Keratinocyte (primary cell): ENCODE results near the gene ATP13A1. TPM values are rescaled to one million over a fixed set of nuclear protein-coding genes. Genes with fewer than 3 reads are reported as not detected.
A peak's percentile ranks its signal among the peaks of the same experiment; 100 is the strongest.

Source experiments
- DNase-seq: peaks from one replicate; pipeline ENCODE4 v3.0.0-alpha.2; 2011; ENCODE audit warnings: low read depth, missing footprints, low spot score
- FAIRE-seq: peaks from 2 replicates; lab custom pipeline; 2011; peaks lifted over from hg19 to GRCh38; lab: Jason Lieb, UNC
- H2AFZ ChIP-seq: 2 replicates; pipeline ENCODE4 v1.6.0; 2012; ENCODE audit warnings: low read length, control low read depth, inconsistent platforms; ENCODE audit not compliant: control insufficient read depth
- H3K27ac ChIP-seq: 2 replicates; pipeline ENCODE4 v1.5.1; 2011; ENCODE audit warnings: low read length; ENCODE audit not compliant: control insufficient read depth, insufficient read depth
- H3K27me3 ChIP-seq: 3 replicates; pipeline ENCODE4 v1.6.0; 2011; ENCODE audit warnings: low read length; ENCODE audit not compliant: control insufficient read depth, insufficient read depth; ENCODE audit errors: extremely low read depth
- H3K36me3 ChIP-seq, 2 experiments: 2 replicates in 1 of 2; 3 replicates in 1 of 2; pipeline ENCODE4 v1.5.1; 2011; ENCODE audit warnings: low read length in 2 of 2, mild to moderate bottlenecking in 1 of 2; ENCODE audit not compliant: control insufficient read depth in 2 of 2, insufficient read depth in 2 of 2; ENCODE audit errors: extremely low read depth in 1 of 2
- H3K4me1 ChIP-seq: 3 replicates; pipeline ENCODE4 v1.5.1; 2011; ENCODE audit warnings: low read length; ENCODE audit not compliant: control insufficient read depth, insufficient read depth; ENCODE audit errors: extremely low read depth
- H3K4me2 ChIP-seq: 3 replicates; pipeline ENCODE4 v1.6.0; 2011; ENCODE audit warnings: low read depth, low read length; ENCODE audit not compliant: control insufficient read depth, insufficient read depth; ENCODE audit errors: extremely low read depth
- H3K4me3 ChIP-seq, 3 experiments: fragments of 200-600 bp in 1 of 3; sonication (generic) in 1 of 3; 2 replicates in 2 of 3; 3 replicates in 1 of 3; pipeline ENCODE4 v1.5.1; 2011 to 2016; ENCODE audit warnings: low read length in 3 of 3, mild to moderate bottlenecking in 3 of 3, control low read depth in 2 of 3, inconsistent platforms in 1 of 3, low read depth in 1 of 3, mixed read lengths in 1 of 3, mixed run types in 1 of 3, moderate library complexity in 1 of 3; ENCODE audit not compliant: control insufficient read depth in 2 of 3, insufficient read depth in 2 of 3; ENCODE audit errors: extremely low read depth in 1 of 3
- H3K79me2 ChIP-seq: 2 replicates; pipeline ENCODE4 v1.6.0; 2012; ENCODE audit warnings: low read length; ENCODE audit not compliant: control insufficient read depth, insufficient read depth
- H3K9ac ChIP-seq: 3 replicates; pipeline ENCODE4 v1.6.0; 2011; ENCODE audit warnings: low read length; ENCODE audit not compliant: control insufficient read depth, insufficient read depth; ENCODE audit errors: extremely low read depth
- H3K9me1 ChIP-seq: 3 replicates; pipeline ENCODE4 v1.6.0; 2011; ENCODE audit warnings: low read length; ENCODE audit not compliant: control insufficient read depth, insufficient read depth; ENCODE audit errors: extremely low read depth
- H3K9me3 ChIP-seq: 2 replicates; pipeline ENCODE4 v1.5.1; 2012; ENCODE audit warnings: low read depth, low read length; ENCODE audit not compliant: control insufficient read depth
- H4K20me1 ChIP-seq: 3 replicates; pipeline ENCODE4 v1.6.0; 2011; ENCODE audit warnings: low read length; ENCODE audit not compliant: control insufficient read depth, insufficient read depth; ENCODE audit errors: extremely low read depth
- CTCF ChIP-seq, 3 experiments: IDR thresholded peaks in 1 of 3; conservative IDR thresholded peaks in 1 of 3; optimal IDR thresholded peaks in 1 of 3; 2 replicates in 2 of 3; 3 replicates in 1 of 3; pipeline versions ENCODE3 to v1.5.1; 2011; ENCODE audit warnings: low read length in 3 of 3, mild to moderate bottlenecking in 3 of 3, moderate library complexity in 2 of 3, control low read depth in 1 of 3, inconsistent platforms in 1 of 3; ENCODE audit not compliant: insufficient read depth in 2 of 3; ENCODE audit errors: extremely low read depth in 1 of 3
- EZH2 ChIP-seq: IDR thresholded peaks from one replicate; pipeline ENCODE4 v1.6.1; 2012; ENCODE audit warnings: inconsistent platforms, mild to moderate bottlenecking, low read length, moderate library complexity
- dilution Hi-C: fragments of 300-500 bp; cut with MboI; formaldehyde crosslinking; loops from one replicate; pipeline ENCODE4 v1.7.0; 2020; ENCODE audit warnings: low sequenced_read_pairs; ENCODE audit not compliant: extremely low pct_ligation_motif_present
- polyA plus RNA-seq, 5 experiments: library from polyadenylated mRNA; depleted of rRNA in 3 of 5; stranded (reverse) in 3 of 5; stranded (forward) in 1 of 5; unstranded in 1 of 5; fragments of >200 nt; gene quantifications; 1 replicate in 1 of 5; 2 replicates in 3 of 5; 3 replicates in 1 of 5; pipeline versions ENCODE4 v1.2.1 to v1.2.3, GENCODE V29; 2011 to 2012; ENCODE audit warnings: missing spikeins in 2 of 5, low read depth in 1 of 5, low replicate concordance in 1 of 5

ATP13A1 gene
- polyA plus RNA-seq, 1 donor (not counting 4 experiments of a cell fraction or from before 2014, with no cell fraction given) = 9.8 TPM

DNA sequence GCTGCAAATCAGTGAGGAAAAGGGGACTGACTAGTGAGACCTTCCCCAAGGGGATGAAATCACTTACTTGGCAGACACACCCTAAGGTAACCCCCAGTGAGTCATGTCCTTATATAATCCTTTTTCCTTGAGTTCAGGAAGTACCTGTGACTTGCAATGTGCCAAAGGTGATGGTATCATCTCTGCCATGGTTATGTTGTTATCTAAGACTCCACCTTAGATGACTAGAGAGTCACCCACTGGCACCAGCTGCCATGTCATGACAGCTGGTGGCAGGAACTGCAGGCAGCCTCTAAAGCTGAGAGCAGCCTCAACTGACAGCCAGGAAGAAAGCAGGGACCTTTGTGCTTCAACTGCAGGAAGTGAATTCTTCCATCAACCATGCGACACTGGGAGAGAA lies 57.5 kb downstream of the ATP13A1 start:
- dilution Hi-C loops = no loop called here
- H2AFZ ChIP-seq = no peak overlapping the region
- no peaks in the 10 kb centered on the region for H4K20me1 ChIP-seq
- peak overlapping the region; percentile 42 for H3K4me2 ChIP-seq
- DNase-seq = peak; percentile 89
- no peaks in the 10 kb centered on the region for H3K9me1 ChIP-seq
- no peak overlapping the region for H3K9ac ChIP-seq
- H3K27me3 ChIP-seq = no peaks in the 10 kb centered on the region
- no peak overlapping the region for H3K4me3 ChIP-seq
- TF ChIP-seq CTCF (optimal IDR thresholded peaks at IDR 0.05 in 1 of 3, IDR thresholded peaks at IDR 0.05 in 1 of 3, conservative IDR thresholded peaks at IDR 0.05 in 1 of 3; ENCODE audit: extremely low read depth in 1 of 3, insufficient read depth in 2 of 3, low read length in 3 of 3) = no peak
- TF ChIP-seq EZH2 = no peak
- peak; percentile 97 for FAIRE-seq
- no peaks in the 10 kb centered on the region for H3K9me3 ChIP-seq
- H3K4me1 ChIP-seq = peaks cover 27% of the 10 kb centered on the region
- no peaks in the 10 kb centered on the region for H3K36me3 ChIP-seq
- H3K79me2 ChIP-seq = no peaks in the 10 kb centered on the region
- peak overlapping the region; percentile 47 for H3K27ac ChIP-seq

DNA sequence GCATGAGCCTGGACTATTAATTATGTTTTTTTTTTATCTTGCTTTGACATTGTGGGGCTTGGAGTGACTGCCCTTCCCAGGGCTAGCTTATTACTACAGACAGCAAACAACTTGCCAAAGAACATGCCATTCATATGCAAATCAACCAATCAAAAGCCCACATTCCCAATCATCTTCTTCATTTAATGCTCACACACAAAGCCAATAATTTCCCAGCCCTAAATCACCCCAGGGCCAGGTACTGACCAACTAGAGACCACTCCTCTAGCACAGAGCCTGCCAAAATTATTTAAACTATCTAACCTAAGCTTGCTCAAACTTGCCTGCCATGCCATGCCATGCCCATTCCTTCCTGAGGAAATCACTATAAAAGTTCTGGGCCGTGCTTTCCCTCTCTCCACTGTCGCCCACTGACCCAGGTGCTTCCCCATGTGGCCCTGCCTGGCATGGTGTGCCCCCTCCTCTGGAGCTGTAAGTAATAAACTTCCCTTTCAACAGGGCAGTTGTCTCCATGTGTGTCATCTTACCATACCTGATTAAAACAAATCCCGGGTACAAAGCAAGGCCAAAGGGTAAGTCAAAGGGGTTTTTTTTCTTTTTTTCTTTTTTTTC lies 60.7 kb downstream of the ATP13A1 start:
- FAIRE-seq = peak; percentile 93
- Histone ChIP-seq H3K9me3 (no peaks in the 10 kb centered on the region), H3K27ac (peak overlapping the region; percentile 71), H3K27me3 (no peaks in the 10 kb centered on the region), H3K36me3 (no peaks in the 10 kb centered on the region), H3K4me1 (peaks cover 27% of the 10 kb centered on the region), H3K79me2 (no peaks in the 10 kb centered on the region), H2AFZ (peak overlapping the region; percentile 81), H3K9me1 (no peaks in the 10 kb centered on the region), H3K4me3 (peak overlapping the region in 2 of 3 experiments; percentile 49 to 53), H4K20me1 (no peaks in the 10 kb centered on the region), H3K4me2 (peak overlapping the region; percentile 82), H3K9ac (peak overlapping the region; percentile 57)
- no peak for DNase-seq
- TF ChIP-seq CTCF (optimal IDR thresholded peaks at IDR 0.05 in 1 of 3, IDR thresholded peaks at IDR 0.05 in 1 of 3, conservative IDR thresholded peaks at IDR 0.05 in 1 of 3; ENCODE audit: extremely low read depth in 1 of 3, insufficient read depth in 2 of 3, low read length in 3 of 3) (no peak), EZH2 (no peak)
- dilution Hi-C loops = no loop called here
